Fibroblast of upper back skin (primary cell): ENCODE results near the gene PLCXD1.
"Not testable (repeated sequence)": the region's sequence is repeated elsewhere in the genome, so short reads cannot be mapped to it uniquely, and the experiment has no call there.

Experiments used
- DNase-seq: peaks from one replicate; pipeline ENCODE4 v3.0.0-alpha.2; 2013

The PLCXD1 gene

GRCh38 chrX:281166-281999, at the start of gene PLCXD1:
TSS of gene PLCXD1 (plus strand) at chrX:281381. CDS start at chrX:284188, 2,807 bp downstream.
- peak; percentile 76 for DNase-seq

- DNase-seq, result not testable (repeated sequence)
These were observed 49.4 kb upstream of the PLCXD1 start for GRCh38 chrX:231637-232277.

GRCh38 chrX:232278-232655, 48.9 kb upstream of the PLCXD1 start:
- DNase-seq, result not testable (repeated sequence)

GRCh38 chrX:236201-236600, 45.0 kb upstream of the PLCXD1 start:
- DNase-seq, result not testable (repeated sequence)

GRCh38 chrX:250965-251364, 30.2 kb upstream of the PLCXD1 start:
- DNase-seq, result no peak

- not testable (repeated sequence) for DNase-seq
These were observed 29.6 kb upstream of the PLCXD1 start for GRCh38 chrX:251396-252243.

- no peak for DNase-seq
These were observed 28.8 kb upstream of the PLCXD1 start for GRCh38 chrX:252244-252956.

- DNase-seq, result no peak
These were observed 28.3 kb upstream of the PLCXD1 start for GRCh38 chrX:252957-253291.

- no peak for DNase-seq
These were observed 27.5 kb upstream of the PLCXD1 start for GRCh38 chrX:253451-254297.

- no peak for DNase-seq
These were observed 26.5 kb upstream of the PLCXD1 start for GRCh38 chrX:254630-255215.

GRCh38 chrX:255923-256331, 25.3 kb upstream of the PLCXD1 start:
- no peak for DNase-seq

GRCh38 chrX:257054-257453, 24.1 kb upstream of the PLCXD1 start:
- DNase-seq, result not testable (repeated sequence)

GRCh38 chrX:257681-258289, 23.4 kb upstream of the PLCXD1 start:
- DNase-seq, result no peak

GRCh38 chrX:258291-259040, 22.7 kb upstream of the PLCXD1 start:
- DNase-seq, result no peak

- DNase-seq, result no peak
These were observed 21.4 kb upstream of the PLCXD1 start for GRCh38 chrX:259692-260355.

GRCh38 chrX:261167-261918, 19.8 kb upstream of the PLCXD1 start:
- peak; percentile 56 for DNase-seq

- no peak for DNase-seq
These were observed 19.2 kb upstream of the PLCXD1 start for GRCh38 chrX:261919-262352.

GRCh38 chrX:262381-262909, 18.7 kb upstream of the PLCXD1 start:
- DNase-seq, result no peak

- not testable (repeated sequence) for DNase-seq
These were observed 17.2 kb upstream of the PLCXD1 start for GRCh38 chrX:264006-264405.
